CD4-positive, alpha-beta T cell treated with Interleukin-2 at 100 ng/mL for 4 hours (primary cell): ENCODE results near the gene ZRANB3.
"Not testable (repeated sequence)": the region's sequence is repeated elsewhere in the genome, so short reads cannot be mapped to it uniquely, and the experiment has no call there.

Source experiments
- DNase-seq: peaks from one replicate; pipeline ENCODE4 v3.0.0-alpha.2; 2020; ENCODE audit warnings: low spot score

Gene ZRANB3

DNA sequence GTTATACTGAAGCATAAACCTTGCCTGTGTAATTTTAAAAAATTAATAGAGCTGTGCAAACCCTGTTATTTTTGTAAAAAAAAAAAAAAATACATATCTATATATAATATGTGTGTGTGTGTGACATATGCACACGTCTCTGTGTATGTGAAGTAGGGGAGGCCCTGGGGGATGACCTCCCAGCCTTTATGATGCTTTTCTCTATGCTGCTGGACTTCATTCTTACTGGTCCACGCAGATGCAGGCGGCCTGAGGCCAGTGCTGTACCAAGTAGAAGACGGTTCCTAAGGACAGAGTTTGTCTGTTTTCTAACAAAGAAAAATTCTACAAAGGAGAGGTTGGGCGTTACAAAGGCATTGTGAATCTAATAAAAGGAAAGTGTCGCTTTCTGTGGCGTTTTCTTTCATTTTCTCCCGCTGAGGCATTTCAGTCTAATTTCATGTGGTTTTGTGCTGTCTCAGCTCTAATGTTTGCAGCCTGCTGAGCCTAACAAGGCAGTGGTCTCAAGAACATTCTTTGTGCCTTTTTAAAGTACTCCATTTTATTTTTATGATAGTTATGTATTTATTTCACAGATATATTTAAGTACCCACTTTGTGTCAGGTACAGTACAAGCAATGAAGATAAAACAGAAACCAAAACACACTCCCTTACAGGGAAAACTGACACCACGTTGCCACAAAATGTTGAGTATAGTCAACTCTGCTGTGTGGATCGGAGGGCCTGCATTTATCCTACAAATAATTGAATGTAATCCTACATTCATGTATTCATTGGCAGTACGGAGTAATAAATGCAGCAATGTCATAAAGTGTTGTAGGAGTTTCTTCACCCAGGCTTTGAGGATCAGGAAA lies 360.9 kb downstream of the ZRANB3 start:
- no peak for DNase-seq

DNA sequence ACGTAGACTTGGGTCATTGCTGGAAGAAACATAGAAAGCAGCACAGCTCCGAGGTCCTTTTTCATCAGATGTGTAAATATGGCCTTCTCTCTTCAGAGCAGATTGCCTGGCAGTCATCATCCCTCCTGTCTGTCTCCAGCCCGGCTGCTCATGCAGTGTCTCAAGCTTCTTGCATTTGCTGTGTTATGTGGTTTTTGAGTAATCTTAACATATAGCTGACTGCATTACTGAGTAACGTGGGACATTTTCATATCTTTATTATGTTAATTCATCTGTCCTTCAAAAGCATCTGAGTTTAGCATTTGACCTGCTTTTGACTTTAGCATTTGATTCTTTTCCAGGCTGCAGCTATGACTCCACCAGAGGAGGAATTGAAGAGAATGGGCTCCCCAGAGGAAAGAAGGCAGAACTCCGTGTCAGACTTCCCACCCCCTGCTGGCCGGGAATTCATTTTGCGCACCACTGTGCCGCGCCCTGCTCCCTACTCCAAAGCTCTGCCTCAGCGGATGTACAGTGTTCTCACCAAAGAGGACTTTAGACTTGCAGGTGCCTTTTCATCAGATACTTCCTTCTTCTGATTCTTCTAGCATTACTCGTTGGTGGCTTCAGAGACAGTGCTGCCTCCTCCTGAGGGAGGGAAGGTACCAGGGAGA lies 362.7 kb downstream of the ZRANB3 start:
- DNase-seq, result no peak

- no peak for DNase-seq
Measured at GRCh38 chr2:135167273-135167672, 363.7 kb downstream of the ZRANB3 start.

GRCh38 chr2:135164431-135164830 lies 366.6 kb downstream of the ZRANB3 start:
- no peak for DNase-seq

- no peak for DNase-seq
Measured at GRCh38 chr2:135163901-135164300, 367.1 kb downstream of the ZRANB3 start.

GRCh38 chr2:135163306-135163705 lies 367.7 kb downstream of the ZRANB3 start:
- no peak for DNase-seq

GRCh38 chr2:135162786-135163185 lies 368.2 kb downstream of the ZRANB3 start:
- DNase-seq, result no peak

GRCh38 chr2:135162377-135162776 lies 368.6 kb downstream of the ZRANB3 start:
- no peak for DNase-seq

- DNase-seq, result no peak
Measured at GRCh38 chr2:135159191-135159590, 371.8 kb downstream of the ZRANB3 start.

DNA sequence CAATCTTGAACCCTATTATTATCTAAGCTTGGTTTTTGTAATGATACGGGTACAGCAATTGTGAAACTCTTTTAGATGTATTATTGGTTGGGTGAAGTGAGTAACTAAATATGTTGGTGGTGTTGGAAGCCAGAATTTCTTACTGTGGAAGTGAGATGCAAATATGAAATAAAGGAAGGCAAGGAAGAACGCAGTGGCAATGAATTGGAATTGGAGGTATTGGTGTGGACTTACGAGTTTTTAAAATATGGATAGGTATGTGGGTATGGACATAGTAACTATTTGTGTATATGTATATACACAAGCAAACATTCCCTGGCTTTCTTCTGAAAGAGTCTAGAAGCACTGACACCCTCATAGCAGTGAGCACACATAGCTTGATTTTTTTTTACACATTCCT lies 373.2 kb downstream of the ZRANB3 start:
- DNase-seq, result no peak

GRCh38 chr2:135154962-135155361 lies 376.1 kb downstream of the ZRANB3 start:
- no peak for DNase-seq

GRCh38 chr2:135152361-135152760 lies 378.7 kb downstream of the ZRANB3 start:
- DNase-seq, result no peak

- DNase-seq, result no peak
Measured at GRCh38 chr2:135151615-135152014, 379.4 kb downstream of the ZRANB3 start.

GRCh38 chr2:135150725-135151124 lies 380.3 kb downstream of the ZRANB3 start:
- no peak for DNase-seq

DNA sequence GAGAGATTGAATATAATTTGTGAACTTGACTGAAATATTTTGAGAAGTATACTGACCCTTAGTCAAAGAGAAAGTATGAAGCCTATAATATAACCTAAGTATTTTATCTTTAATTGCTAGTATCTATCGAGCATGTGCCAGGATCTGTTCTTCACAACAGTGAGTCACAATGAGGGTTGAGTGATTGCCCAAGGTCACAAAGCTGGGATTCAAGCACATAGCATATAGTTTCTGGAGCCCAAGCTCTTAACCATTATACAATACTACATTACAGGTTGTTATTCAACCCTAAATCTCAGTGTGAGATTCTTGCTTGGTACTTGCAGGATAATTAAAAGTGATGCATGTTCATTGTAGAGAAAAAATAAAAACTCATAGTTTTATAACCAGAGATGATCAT lies 381.8 kb downstream of the ZRANB3 start:
- no peak for DNase-seq

DNA sequence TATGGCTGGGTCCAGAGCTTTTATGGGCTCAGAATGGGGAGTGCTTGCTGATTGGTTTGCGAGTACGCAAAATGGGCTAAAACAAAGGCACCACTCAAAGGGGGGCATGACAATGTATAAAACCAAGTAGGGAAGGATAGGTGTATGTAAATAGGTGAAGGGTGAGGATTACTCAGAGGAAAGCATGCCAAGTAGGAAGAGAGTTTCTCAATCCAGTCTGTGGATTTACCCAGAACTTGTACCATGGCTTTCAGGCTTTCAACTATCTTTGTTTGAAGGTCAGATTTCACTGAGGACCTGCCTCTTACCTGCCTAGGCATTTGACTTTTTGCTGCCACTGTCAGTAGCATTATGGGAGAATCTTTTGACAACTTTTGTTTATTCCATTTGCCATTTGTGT lies 386.7 kb downstream of the ZRANB3 start:
- no peak for DNase-seq

DNA sequence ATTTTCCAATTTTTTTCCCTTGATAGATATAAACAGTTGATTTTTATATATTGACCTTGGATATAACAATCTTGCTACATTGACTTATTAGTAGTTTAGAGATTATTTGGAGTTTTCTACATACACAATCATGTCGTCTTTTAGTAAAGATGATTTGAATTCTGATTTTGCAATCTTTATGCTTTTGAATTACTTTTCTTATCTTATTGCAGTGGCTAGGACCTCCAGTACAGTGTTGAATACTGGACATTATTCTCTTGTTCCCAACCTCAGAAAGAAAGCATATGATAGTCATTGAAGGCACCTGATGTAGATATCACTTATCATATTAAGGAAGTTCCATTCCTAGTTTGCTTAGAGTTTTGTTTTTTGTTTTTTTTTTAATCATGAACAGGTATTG lies 388.7 kb downstream of the ZRANB3 start:
- no peak for DNase-seq

- no peak for DNase-seq
Measured at GRCh38 chr2:135140606-135141005, 390.4 kb downstream of the ZRANB3 start.

DNA sequence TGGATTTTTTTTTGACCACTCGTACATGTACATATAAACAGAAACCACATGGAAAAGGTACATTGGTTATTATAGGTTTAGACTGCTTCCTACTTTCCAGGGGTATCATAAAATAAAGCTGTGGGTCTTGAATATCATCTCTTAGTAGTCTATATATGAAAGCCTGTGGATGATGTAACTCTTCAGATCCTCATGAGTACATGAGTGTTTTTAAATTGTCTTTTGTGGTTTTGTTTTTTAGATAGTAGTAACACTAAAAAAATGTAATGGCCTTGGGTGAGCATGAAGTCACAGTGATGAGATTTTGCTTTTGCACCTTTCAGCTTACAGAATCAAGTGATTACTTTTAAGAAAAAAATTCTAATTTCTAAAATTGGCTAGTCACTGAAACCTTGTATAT lies 398.7 kb downstream of the ZRANB3 start:
- no peak for DNase-seq

DNA sequence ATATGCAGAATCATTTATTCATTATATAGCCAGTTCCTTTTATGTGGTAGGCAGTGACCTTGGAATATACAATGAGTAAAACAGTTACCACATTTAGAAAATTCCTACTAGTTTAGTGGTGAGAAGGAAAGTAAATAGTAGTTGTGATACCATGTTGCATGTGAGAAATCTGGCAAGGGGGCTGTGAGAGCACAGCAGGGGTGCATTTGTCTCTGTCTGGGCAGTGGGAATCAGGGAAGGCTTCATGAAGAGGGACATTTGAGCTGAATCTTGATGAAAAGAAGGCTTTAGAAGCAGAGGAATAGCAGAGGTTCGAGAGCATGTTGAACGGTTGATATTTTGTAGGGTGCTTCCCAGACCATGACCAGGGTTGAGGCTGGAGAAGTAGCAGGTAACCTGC lies 400.3 kb downstream of the ZRANB3 start:
- no peak for DNase-seq

DNA sequence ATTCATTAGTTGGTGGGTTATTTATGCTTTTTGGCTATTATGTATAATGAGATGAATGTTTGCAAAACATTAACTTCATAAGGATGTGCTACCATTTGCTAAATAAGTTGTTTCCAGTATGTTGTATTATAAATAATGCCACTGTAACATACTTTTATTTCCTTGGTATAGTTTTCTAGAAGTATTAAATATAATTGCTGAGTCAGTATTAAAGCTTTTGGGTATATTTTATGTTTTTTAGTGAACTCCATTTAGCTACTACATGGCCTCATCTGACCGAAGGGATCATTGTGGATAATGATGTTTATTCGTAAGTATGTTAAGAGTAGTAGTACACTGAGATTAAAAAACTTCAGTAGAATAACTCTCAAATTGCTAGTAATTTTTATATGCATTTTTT lies 405.1 kb downstream of the ZRANB3 start:
- no peak for DNase-seq

- DNase-seq, result no peak
Measured at GRCh38 chr2:135124924-135125886, 405.8 kb downstream of the ZRANB3 start.

DNA sequence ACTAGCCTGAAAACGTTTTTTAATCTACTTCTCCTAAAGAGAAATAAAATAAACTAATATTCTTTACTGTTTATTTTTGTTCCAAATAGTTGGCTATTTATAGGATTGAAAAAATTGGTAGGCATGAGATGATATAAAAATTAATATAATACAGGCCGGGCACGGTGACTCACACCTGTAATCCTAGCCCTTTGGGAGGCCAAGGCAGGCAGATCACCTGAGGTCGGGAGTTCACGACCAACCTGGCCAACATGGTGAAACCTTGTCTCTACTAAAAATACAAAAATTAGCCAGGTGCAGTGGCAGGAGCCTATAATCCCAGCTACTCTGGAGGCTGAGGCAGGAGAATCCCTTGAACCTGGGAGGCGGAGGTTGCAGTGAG lies 409.4 kb downstream of the ZRANB3 start:
- DNase-seq, result not testable (repeated sequence)
